GM12878 (cell line): ENCODE measurements around the gene ANKRD13D.

ENCODE experiments used
- EP300 ChIP-seq, 2 experiments: fragments of 150-350 bp in 1 of 2; IDR thresholded peaks; 2 replicates each; pipeline ENCODE4 v1.6.1; 2011 to 2012; ENCODE audit warnings: low read depth in 2 of 2, low read length in 2 of 2, borderline replicate concordance in 1 of 2, improper control_type of control experiment in 1 of 2, inconsistent platforms in 1 of 2; ENCODE audit not compliant: control insufficient read depth in 1 of 2
- ETV6 ChIP-seq, 2 experiments: fragments of 450-650 bp in 1 of 2; IDR thresholded peaks in 1 of 2; conservative IDR thresholded peaks in 1 of 2; 2 replicates each; pipeline ENCODE4 v1.6.1; 2014; ENCODE audit warnings: antibody characterized with exemption in 1 of 2, borderline replicate concordance in 1 of 2, low read depth in 1 of 2, mild to moderate bottlenecking in 1 of 2, moderate library complexity in 1 of 2
- EZH2 ChIP-seq: IDR thresholded peaks from 2 replicates; pipeline ENCODE4 v1.6.1; 2012; ENCODE audit warnings: low read depth, mild to moderate bottlenecking, control low read depth, inconsistent platforms, low read length, borderline replicate concordance; ENCODE audit not compliant: control insufficient read depth
- MAX ChIP-seq: IDR thresholded peaks from 2 replicates; pipeline ENCODE4 v1.6.1; 2012; ENCODE audit warnings: low read depth, low read length, improper control_type of control experiment
- POLR2A ChIP-seq: IDR thresholded peaks from 2 replicates; pipeline ENCODE4 v1.6.1; 2011; ENCODE audit warnings: low read depth, mild to moderate bottlenecking, low read length
- RELA ChIP-seq: fragments of 450-650 bp; IDR thresholded peaks from 2 replicates; pipeline ENCODE4 v1.8.0; 2014; ENCODE audit warnings: borderline replicate concordance; ENCODE audit not compliant: partially characterized antibody
- SIN3A ChIP-seq: IDR thresholded peaks from 2 replicates; pipeline ENCODE4 v1.6.1; 2012; ENCODE audit warnings: low read depth, low read length, improper control_type of control experiment
- SP1 ChIP-seq: IDR thresholded peaks from one replicate; pipeline ENCODE4 v1.6.1; 2011; ENCODE audit warnings: low read depth, low read length
- STAT3 ChIP-seq: IDR thresholded peaks from 2 replicates; pipeline ENCODE4 v1.6.1; 2011; ENCODE audit warnings: low read depth, low read length, improper control_type of control experiment
- TF ChIP-seq, protein P1 (sequence below), 3 experiments: IDR thresholded peaks in 2 of 3; conservative IDR thresholded peaks in 1 of 3; 2 replicates each; pipeline ENCODE4 v1.5.1; 2011; ENCODE audit warnings: low read depth in 3 of 3, low read length in 3 of 3, mild to moderate bottlenecking in 3 of 3, control low read depth in 2 of 3, moderate library complexity in 2 of 3, inconsistent platforms in 1 of 3, mixed read lengths in 1 of 3; ENCODE audit not compliant: control insufficient read depth in 2 of 3, insufficient read depth in 1 of 3; ENCODE audit errors: extremely low read depth in 1 of 3

GRCh38 chr11:67250059-67251043 lies 38.8 kb upstream of the ANKRD13D start:
- TF ChIP-seq, protein P1, sequence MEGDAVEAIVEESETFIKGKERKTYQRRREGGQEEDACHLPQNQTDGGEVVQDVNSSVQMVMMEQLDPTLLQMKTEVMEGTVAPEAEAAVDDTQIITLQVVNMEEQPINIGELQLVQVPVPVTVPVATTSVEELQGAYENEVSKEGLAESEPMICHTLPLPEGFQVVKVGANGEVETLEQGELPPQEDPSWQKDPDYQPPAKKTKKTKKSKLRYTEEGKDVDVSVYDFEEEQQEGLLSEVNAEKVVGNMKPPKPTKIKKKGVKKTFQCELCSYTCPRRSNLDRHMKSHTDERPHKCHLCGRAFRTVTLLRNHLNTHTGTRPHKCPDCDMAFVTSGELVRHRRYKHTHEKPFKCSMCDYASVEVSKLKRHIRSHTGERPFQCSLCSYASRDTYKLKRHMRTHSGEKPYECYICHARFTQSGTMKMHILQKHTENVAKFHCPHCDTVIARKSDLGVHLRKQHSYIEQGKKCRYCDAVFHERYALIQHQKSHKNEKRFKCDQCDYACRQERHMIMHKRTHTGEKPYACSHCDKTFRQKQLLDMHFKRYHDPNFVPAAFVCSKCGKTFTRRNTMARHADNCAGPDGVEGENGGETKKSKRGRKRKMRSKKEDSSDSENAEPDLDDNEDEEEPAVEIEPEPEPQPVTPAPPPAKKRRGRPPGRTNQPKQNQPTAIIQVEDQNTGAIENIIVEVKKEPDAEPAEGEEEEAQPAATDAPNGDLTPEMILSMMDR (IDR thresholded peaks at IDR 0.05 in 2 of 3, conservative IDR thresholded peaks at IDR 0.05 in 1 of 3; ENCODE audit: control insufficient read depth in 2 of 3, extremely low read depth in 1 of 3, insufficient read depth in 1 of 3, low read depth in 3 of 3, low read length in 3 of 3): no peak
- no peak for TF ChIP-seq MAX
- TF ChIP-seq EP300 (IDR thresholded peaks at IDR 0.05; ENCODE audit: borderline replicate concordance in 1 of 2, control insufficient read depth in 1 of 2, low read depth in 2 of 2, low read length in 2 of 2): no peak
- no peak for TF ChIP-seq SP1
- TF ChIP-seq SIN3A: no peak
- TF ChIP-seq STAT3: no peak
- TF ChIP-seq POLR2A: no peak
- TF ChIP-seq EZH2: no peak
- no peak for TF ChIP-seq ETV6 (conservative IDR thresholded peaks at IDR 0.05 in 1 of 2, IDR thresholded peaks at IDR 0.05 in 1 of 2; ENCODE audit: borderline replicate concordance in 1 of 2, low read depth in 1 of 2)
- no peak for TF ChIP-seq RELA
